Stimulated activated effector memory CD8-positive, alpha-beta T cell treated with anti-CD3 and anti-CD28 coated beads, Interleukin-12 subunit alpha, Interleukin-12 subunit beta, amount 100 ng/mL, for 72 hours (primary cell): Measurements from ENCODE around the gene HOXB1.

Source experiments
- ATAC-seq: fragments of 150-1000 bp; cut with Tn5 transposase; 2 replicates; pipeline ENCODE4 v1.10.0; 2021
- DNase-seq, 2 donors: peaks; one replicate each; pipeline ENCODE4 v3.0.0; 2021 to 2022; ENCODE audit warnings: low spot score in 2 of 2
- H3K27ac Mint-ChIP-seq: one replicate; pipeline ENCODE4 v1.8.0; 2022; ENCODE audit warnings: mild to moderate bottlenecking, mixed read lengths
- H3K36me3 Mint-ChIP-seq: one replicate; pipeline ENCODE4 v1.8.0; 2022; ENCODE audit warnings: mild to moderate bottlenecking, mixed read lengths
- H3K4me1 Mint-ChIP-seq: one replicate; pipeline ENCODE4 v1.8.0; 2022; ENCODE audit warnings: mixed read lengths
- H3K4me3 Mint-ChIP-seq: one replicate; pipeline ENCODE4 v1.8.0; 2022; ENCODE audit warnings: mild to moderate bottlenecking, mixed read lengths
- H3K9me3 Mint-ChIP-seq: one replicate; pipeline ENCODE4 v1.8.0; 2022; ENCODE audit warnings: mixed read lengths

HOXB1 gene

DNA sequence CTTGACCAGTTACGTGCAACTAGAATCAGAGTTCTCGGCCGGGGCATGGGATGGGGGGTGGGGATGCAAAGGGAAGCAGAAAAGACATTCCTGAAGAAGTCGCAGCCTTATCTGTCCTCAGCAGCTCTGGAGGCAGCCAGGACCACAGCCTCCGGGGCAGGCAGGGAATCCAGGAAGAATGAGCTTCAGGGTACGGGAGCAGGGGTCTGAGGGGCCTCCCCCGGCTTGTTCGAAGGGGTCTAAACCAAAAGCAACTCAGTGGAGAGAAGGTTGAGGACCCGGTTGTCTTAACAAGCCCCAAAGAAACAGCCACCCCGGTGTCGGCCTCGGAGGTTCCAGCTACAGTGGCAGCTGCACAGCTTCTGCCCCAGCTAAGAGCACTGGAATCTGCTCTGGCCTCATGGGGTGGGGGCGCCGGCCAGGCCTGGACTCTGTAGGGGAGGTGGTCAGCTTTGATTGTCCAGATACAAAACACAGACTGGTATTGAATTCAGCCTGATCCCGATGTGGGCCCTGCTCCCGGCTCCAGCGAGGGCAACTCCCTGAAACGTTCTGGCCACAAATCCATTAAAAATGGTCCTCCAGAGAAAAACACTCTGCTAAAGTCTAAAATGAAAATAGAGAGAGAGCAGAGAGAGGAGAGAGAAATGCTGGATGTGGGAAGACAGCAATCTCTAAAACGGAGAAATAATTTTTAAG, 39.7 kb upstream of the HOXB1 start:
- DNase-seq (no peak), ATAC-seq (no peak)
- Mint-ChIP-seq H3K4me3 (no peak overlapping the region), H3K9me3 (no peaks in the 10 kb centered on the region), H3K27ac (no peak overlapping the region), H3K4me1 (peaks cover 5% of the 10 kb centered on the region), H3K36me3 (no peaks in the 10 kb centered on the region)

DNA sequence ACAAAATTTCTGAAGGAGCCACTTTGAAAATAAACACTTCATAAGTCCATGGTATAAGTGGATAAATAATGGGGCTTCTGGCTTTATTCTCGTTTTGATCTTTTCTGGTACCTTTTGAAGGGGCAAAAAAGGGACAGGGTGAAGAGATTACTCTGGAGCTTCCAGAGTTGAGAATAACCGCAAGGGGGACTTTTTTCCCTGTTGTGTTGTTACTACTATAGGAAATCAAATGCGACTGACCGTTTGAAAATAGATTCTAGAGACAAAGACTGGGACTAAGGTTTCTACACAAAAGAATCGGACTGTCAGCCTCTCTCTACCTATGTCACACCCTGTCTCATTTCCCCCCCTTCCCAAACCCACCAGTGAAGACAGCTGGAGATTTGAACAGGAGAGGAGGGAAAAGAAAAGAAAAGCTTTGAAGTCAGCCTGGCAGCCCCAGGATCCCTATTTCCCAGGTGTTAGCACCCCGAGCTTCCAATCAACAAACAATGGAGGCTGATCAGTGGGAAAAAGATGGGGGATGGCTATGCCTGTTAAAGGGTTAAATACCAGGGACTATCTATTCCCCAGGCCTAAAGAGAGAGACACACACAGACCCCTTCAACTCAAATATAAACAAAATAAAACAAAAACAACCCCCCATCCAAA, 39.0 kb upstream of the HOXB1 start:
- Mint-ChIP-seq H3K4me3 (no peak overlapping the region), H3K27ac (no peak overlapping the region), H3K4me1 (peaks cover 5% of the 10 kb centered on the region), H3K36me3 (no peaks in the 10 kb centered on the region), H3K9me3 (no peaks in the 10 kb centered on the region)
- no peak for DNase-seq
- ATAC-seq, result no peak

DNA sequence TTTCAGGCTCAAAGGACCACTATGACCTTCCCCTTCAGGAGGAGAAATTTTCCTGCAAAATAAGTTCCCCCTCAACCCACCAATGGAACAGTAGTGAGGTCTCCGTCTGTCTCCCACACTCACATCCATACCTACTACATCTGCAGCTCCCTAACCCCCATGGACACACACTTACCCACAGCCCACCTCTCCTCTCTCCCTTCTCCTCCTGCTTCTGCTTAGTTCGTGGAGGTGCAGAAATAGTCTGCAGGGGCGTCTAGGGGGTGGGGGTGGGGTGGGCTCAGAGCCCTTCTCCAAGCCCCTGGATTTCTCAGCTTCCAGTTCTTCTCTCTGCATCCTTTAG, 38.4 kb upstream of the HOXB1 start:
- Mint-ChIP-seq H3K27ac (no peak overlapping the region), H3K4me3 (no peak overlapping the region), H3K9me3 (no peaks in the 10 kb centered on the region), H3K36me3 (no peaks in the 10 kb centered on the region), H3K4me1 (peaks cover 5% of the 10 kb centered on the region)
- DNase-seq (no peak), ATAC-seq (no peak)

DNA sequence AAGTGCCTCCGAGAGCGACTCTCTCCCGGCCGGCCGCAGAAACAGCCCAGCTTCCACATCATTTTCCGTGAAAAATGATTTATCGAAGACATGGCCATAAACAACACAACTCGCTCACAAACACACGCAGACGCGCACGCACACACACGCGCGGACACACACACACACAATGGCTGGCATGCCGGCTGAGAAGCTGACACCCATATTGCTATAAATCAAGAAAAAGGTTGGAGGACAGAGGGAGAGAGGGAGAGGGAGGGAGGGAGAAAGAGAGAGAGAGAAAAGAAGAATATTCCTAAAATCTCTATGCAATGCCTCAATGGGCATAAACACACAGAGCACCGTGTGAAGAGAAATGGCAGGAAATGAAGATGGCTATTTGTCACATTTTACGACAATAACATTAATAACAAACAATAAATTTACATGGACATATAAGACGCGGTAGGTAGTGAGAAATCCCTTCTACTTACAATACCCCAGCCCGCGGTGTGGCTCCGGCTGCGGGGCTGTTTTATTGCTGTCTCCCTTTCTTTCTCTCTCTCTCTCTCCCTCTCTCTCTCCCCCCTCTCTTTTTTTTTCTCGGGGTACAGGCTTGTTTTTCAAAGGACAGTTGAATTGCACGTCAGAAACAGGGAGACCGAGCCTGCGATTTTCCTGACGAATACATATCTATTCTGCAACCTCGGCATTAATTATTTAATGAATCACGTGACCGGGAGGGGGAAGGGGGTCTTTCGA, 37.9 kb upstream of the HOXB1 start:
- Mint-ChIP-seq H3K4me3 (no peak overlapping the region), H3K9me3 (no peaks in the 10 kb centered on the region), H3K4me1 (peaks cover 5% of the 10 kb centered on the region), H3K36me3 (no peaks in the 10 kb centered on the region), H3K27ac (no peak overlapping the region)
- ATAC-seq (no peak), DNase-seq (no peak)

DNA sequence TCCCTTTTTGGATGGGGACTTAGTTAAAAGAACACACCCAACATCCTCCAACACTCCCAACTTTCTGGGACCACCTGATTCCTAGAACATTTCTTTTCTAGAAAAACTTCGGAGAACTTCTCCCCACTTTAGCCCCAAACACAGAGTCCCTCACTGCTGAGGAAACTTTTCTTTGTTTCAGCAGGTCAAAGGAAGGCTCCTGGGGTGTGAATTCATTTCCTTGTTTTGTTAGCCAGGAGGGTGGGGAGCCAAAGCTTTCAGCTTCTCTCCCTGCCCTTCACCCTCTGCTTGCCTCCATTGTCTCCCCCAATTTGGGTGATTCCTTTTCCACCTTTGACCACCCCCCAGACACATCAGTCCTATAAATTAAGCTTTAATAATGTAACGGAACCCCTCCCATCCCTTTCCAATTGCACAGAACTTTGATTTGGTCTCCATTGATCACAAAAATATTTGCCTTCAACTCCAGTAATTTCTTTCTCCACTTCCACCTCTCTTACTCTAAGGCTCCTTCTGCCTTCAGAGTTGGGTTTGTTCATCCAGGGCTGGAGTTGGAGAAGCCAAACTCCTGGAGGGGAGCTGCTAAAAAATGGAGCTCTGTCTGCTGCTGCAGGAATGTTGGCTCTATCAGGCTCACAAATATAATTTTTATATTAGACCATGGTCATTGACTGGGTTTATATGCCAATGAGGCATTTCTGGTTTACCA, 37.0 kb upstream of the HOXB1 start:
- H3K9me3 Mint-ChIP-seq, result no peaks in the 10 kb centered on the region

DNA sequence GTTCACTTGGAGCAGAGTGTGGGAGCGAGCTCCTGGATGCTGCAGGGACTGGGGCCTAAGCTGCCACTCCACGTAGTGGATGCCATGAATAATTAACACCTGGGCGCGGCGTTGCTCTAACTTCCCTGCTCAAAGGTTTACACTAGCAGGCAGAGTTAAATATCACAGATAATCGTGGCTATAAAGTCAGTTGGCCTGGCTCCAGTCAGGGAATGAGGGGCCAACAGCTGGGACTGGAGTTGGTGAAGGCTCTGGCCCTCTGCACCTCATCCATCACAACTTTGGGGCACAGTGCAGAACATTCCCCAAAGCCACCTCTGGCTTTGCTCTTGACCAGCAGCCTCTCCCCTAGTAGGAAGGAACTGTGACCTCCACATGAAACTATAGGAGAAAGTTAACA, 36.4 kb upstream of the HOXB1 start:
- DNase-seq, result no peak
- Mint-ChIP-seq H3K9me3 (no peaks in the 10 kb centered on the region), H3K36me3 (no peaks in the 10 kb centered on the region), H3K4me1 (peaks cover 5% of the 10 kb centered on the region), H3K4me3 (no peak overlapping the region), H3K27ac (no peak overlapping the region)
- no peak for ATAC-seq

More for the DNA sequence above, 37.0 kb upstream of the HOXB1 start:
- Mint-ChIP-seq H3K4me3 (no peak overlapping the region), H3K36me3 (no peaks in the 10 kb centered on the region), H3K4me1 (peaks cover 5% of the 10 kb centered on the region), H3K27ac (no peak overlapping the region)
- ATAC-seq, result no peak
- no peak for DNase-seq

- H3K4me1 Mint-ChIP-seq, result peaks cover 8% of the 10 kb centered on the region
- no peak overlapping the region for H3K27ac Mint-ChIP-seq
- no peaks in the 10 kb centered on the region for H3K9me3 Mint-ChIP-seq
- ATAC-seq (no peak), DNase-seq (no peak)
- H3K36me3 Mint-ChIP-seq, result no peaks in the 10 kb centered on the region
- no peak overlapping the region for H3K4me3 Mint-ChIP-seq
These were observed 35.9 kb upstream of the HOXB1 start for GRCh38 chr17:48566717-48567116.

GRCh38 chr17:48565925-48566710, 35.3 kb upstream of the HOXB1 start:
- no peak for ATAC-seq
- DNase-seq, result no peak
- Mint-ChIP-seq H3K27ac (no peak overlapping the region), H3K36me3 (no peaks in the 10 kb centered on the region), H3K9me3 (no peaks in the 10 kb centered on the region), H3K4me1 (peaks cover 14% of the 10 kb centered on the region), H3K4me3 (no peak overlapping the region)

DNA sequence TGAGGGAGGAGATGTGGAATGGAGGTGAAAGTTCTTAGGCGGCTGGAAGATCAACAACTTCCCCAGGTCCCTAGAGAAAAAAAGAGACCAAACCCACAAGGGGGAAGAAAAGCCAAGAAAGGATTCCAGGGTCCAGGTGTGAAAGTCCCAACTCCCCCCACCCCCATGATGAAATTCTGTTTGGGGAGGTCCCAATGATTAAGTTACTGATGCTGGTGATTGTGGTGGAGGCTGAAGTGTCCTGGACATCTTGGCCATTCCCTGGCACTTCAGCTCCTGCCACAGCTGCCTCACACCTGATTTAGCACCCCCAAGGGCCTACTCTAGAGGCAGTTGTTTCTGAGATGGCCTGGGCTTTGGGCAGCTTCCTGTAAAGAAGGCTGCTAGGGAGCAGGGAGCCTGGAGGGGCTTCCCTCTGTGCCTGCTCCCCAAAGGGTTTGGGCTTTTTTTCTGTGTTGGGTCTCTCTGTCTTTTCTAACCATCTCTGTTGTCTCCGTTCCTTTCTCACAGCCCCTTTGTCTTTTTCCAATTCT, 34.3 kb upstream of the HOXB1 start:
- H3K4me1 Mint-ChIP-seq, result peaks cover 15% of the 10 kb centered on the region
- DNase-seq (no peak), ATAC-seq (no peak)
- no peaks in the 10 kb centered on the region for H3K36me3 Mint-ChIP-seq
- H3K4me3 Mint-ChIP-seq, result no peak overlapping the region
- no peaks in the 10 kb centered on the region for H3K9me3 Mint-ChIP-seq
- no peak overlapping the region for H3K27ac Mint-ChIP-seq

DNA sequence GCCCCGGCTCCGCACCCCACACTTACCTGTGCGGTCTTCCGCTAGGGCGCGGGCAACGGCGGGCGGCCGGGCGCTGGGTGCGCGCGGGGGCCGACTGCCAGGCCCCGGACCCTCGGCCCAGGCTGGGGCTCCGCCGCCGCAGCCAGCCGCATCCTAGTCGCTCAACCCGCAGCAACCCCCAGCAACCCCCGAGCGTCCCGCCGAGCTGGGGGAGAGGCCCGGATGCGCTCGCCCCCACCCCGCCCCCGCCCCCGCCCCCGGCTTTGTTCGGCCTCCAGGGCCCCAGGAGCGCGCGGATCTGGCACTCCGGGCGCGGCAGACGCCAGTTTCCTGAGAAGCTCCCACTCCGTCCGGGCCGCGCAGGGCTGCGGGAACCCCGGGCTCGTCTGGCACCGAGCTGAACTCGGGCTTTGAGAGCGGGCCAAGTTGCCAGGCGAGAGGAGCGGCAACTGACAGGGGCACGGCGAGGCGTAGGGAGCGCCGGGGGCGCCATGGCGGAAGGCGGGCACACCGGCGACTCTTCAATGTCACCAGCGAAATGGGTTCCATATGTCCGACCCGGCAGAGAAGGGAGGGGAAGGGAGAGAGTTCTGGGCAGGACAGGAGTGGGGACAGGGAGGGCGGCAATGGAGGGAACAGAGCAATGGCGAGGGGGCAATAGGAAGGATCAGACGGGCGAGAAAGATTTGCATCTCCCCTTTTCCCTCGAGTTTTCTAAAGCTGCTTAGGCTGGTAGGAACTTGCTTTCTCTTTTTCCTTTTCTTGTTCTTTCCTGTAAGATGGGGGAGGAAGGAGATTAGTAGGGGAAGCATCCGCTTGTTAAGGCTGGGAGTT, 33.6 kb upstream of the HOXB1 start:
- Mint-ChIP-seq H3K4me1 (peaks cover 15% of the 10 kb centered on the region), H3K27ac (no peak overlapping the region), H3K9me3 (no peaks in the 10 kb centered on the region), H3K4me3 (no peak overlapping the region), H3K36me3 (no peaks in the 10 kb centered on the region)
- ATAC-seq, result no peak
- DNase-seq, result no peak

GRCh38 chr17:48563867-48564187, 33.0 kb upstream of the HOXB1 start:
- H3K27ac Mint-ChIP-seq, result no peak overlapping the region
- H3K36me3 Mint-ChIP-seq, result no peaks in the 10 kb centered on the region
- H3K4me1 Mint-ChIP-seq, result peaks cover 15% of the 10 kb centered on the region
- no peak for ATAC-seq
- H3K4me3 Mint-ChIP-seq, result no peak overlapping the region
- no peaks in the 10 kb centered on the region for H3K9me3 Mint-ChIP-seq
- no peak for DNase-seq

DNA sequence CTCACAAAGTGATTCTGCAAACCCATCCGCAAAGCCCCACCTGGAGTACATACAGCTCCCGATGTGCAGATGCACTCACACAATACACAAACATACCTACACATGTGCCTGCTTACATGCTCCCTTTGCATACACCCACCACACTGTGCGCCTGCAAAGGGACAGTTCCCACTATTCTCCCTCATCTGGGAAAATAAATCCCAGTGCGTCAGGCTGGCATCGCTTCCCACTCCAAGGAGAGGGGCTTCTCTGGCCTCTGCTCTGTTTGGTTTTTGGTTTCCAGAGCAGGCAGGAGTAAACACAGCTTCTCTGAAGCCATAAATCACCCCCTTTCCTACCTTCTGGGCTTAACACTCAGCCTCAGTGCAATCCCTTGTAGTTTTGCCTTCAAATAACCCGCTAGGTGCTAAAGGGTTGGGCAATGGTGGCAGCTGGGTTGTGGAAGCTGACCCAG, 32.6 kb upstream of the HOXB1 start:
- H3K36me3 Mint-ChIP-seq, result no peaks in the 10 kb centered on the region

GRCh38 chr17:48562934-48563333, 32.1 kb upstream of the HOXB1 start:
- Mint-ChIP-seq H3K9me3 (no peaks in the 10 kb centered on the region), H3K27ac (no peak overlapping the region), H3K36me3 (no peaks in the 10 kb centered on the region), H3K4me1 (peaks cover 11% of the 10 kb centered on the region), H3K4me3 (no peak overlapping the region)
- ATAC-seq, result no peak
- DNase-seq, result no peak

More for the DNA sequence above, 32.6 kb upstream of the HOXB1 start:
- no peaks in the 10 kb centered on the region for H3K9me3 Mint-ChIP-seq
- ATAC-seq (no peak), DNase-seq (no peak)
- no peak overlapping the region for H3K4me3 Mint-ChIP-seq
- H3K27ac Mint-ChIP-seq, result no peak overlapping the region
- peaks cover 12% of the 10 kb centered on the region for H3K4me1 Mint-ChIP-seq
